OCI-LY1 (cell line): ENCODE measurements around the gene GATA3.

Experiments
- H2AFZ ChIP-seq: fragments of 200-600 bp; sonication (generic), shearing (Covaris generic); 2 replicates; pipeline ENCODE4 v1.6.0; 2014; ENCODE audit warnings: antibody characterized with exemption, mild to moderate bottlenecking, low read length
- H3F3A ChIP-seq: fragments of 200-600 bp; sonication (generic), shearing (Covaris generic); 2 replicates; pipeline ENCODE4 v1.6.0; 2014; ENCODE audit warnings: mild to moderate bottlenecking, antibody characterized with exemption, low read length, moderate library complexity; ENCODE audit not compliant: insufficient read depth
- H3K27ac ChIP-seq: fragments of 200-600 bp; sonication (generic); 2 replicates; pipeline ENCODE4 v1.5.1; 2014; ENCODE audit warnings: low read length, mixed run types, mild to moderate bottlenecking, low read depth; ENCODE audit not compliant: poor library complexity, severe bottlenecking
- H3K27me3 ChIP-seq: fragments of 200-600 bp; sonication (generic); 2 replicates; pipeline ENCODE4 v1.6.0; 2014; ENCODE audit warnings: antibody characterized with exemption, mild to moderate bottlenecking, low read length, moderate library complexity; ENCODE audit not compliant: insufficient read depth
- H3K36me3 ChIP-seq: fragments of 200-600 bp; sonication (generic); 2 replicates; pipeline ENCODE4 v1.6.1; 2014; ENCODE audit warnings: mild to moderate bottlenecking, antibody characterized with exemption, low read length, moderate library complexity, mixed read lengths; ENCODE audit not compliant: insufficient read depth
- H3K4me1 ChIP-seq: fragments of 200-600 bp; sonication (generic); 2 replicates; pipeline ENCODE4 v1.5.1; 2014; ENCODE audit warnings: mild to moderate bottlenecking, low read length, moderate library complexity; ENCODE audit not compliant: insufficient read depth, severe bottlenecking
- H3K4me2 ChIP-seq: fragments of 200-600 bp; sonication (generic), shearing (Covaris generic); 2 replicates; pipeline ENCODE4 v1.6.1; 2014; ENCODE audit warnings: low read length
- H3K4me3 ChIP-seq: fragments of 200-600 bp; sonication (generic); 2 replicates; pipeline ENCODE4 v1.5.1; 2014; ENCODE audit warnings: low read length, low read depth, mild to moderate bottlenecking, mixed read lengths; ENCODE audit not compliant: poor library complexity, severe bottlenecking
- H3K79me2 ChIP-seq: fragments of 200-600 bp; shearing (Covaris generic); 2 replicates; pipeline ENCODE4 v1.6.1; 2016; ENCODE audit warnings: mixed run types, low read length, mixed read lengths; ENCODE audit not compliant: insufficient read depth
- H3K9ac ChIP-seq: fragments of 200-600 bp; sonication (generic), shearing (Covaris generic); 2 replicates; pipeline ENCODE4 v1.6.1; 2014; ENCODE audit warnings: mild to moderate bottlenecking, low read length, mixed read lengths
- H3K9me2 ChIP-seq: fragments of 200-600 bp; sonication (generic), shearing (Covaris generic); 2 replicates; pipeline ENCODE4 v1.6.1; 2014; ENCODE audit warnings: low read depth, mild to moderate bottlenecking, low read length, mixed read lengths
- H3K9me3 ChIP-seq: fragments of 200-600 bp; shearing (Covaris generic); 2 replicates; pipeline ENCODE4 v1.6.1; 2014; ENCODE audit warnings: low read length, mixed read lengths
- H4K20me1 ChIP-seq: fragments of 200-600 bp; sonication (generic), shearing (Covaris generic); 2 replicates; pipeline ENCODE4 v1.6.0; 2016; ENCODE audit warnings: mild to moderate bottlenecking, low read length; ENCODE audit not compliant: insufficient read depth
- CTCF ChIP-seq: fragments of 200-600 bp; sonication (generic), shearing (Covaris generic); IDR thresholded peaks from 2 replicates; pipeline ENCODE4 v1.5.1; 2017; ENCODE audit warnings: mild to moderate bottlenecking, antibody characterized with exemption, low read length, moderate library complexity, mixed read lengths
- EZH2 ChIP-seq: fragments of 200-600 bp; sonication (generic), shearing (Covaris generic); IDR thresholded peaks from 2 replicates; pipeline ENCODE4 v1.8.0; 2017; ENCODE audit warnings: borderline replicate concordance, mixed run types, mild to moderate bottlenecking, antibody characterized with exemption, low read length, moderate library complexity, mixed read lengths

The GATA3 gene

GRCh38 chr10:8063128-8063908, 8.8 kb downstream of the GATA3 start:
- H3K4me1 ChIP-seq, result no peaks in the 10 kb centered on the region

DNA sequence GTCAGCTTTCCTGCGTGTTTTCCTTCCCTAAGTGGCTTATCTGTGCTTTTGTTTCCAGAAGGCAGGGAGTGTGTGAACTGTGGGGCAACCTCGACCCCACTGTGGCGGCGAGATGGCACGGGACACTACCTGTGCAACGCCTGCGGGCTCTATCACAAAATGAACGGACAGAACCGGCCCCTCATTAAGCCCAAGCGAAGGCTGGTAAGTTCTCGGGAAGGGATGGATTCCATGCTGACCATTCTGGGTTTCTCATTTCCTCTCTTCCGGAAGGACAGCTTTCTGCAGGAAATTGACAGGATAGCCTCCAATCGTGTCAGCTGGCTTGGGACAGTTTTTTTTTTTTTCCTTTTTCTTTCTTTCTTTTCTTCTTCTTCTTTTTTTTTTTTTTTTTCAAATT, 9.4 kb downstream of the GATA3 start:
- no peak overlapping the region for H3K27ac ChIP-seq
- H3K9me2 ChIP-seq, result no peaks in the 10 kb centered on the region
- H3K79me2 ChIP-seq, result no peaks in the 10 kb centered on the region
- H3K4me1 ChIP-seq, result no peaks in the 10 kb centered on the region
- no peak overlapping the region for H2AFZ ChIP-seq
- no peaks in the 10 kb centered on the region for H3F3A ChIP-seq
- no peaks in the 10 kb centered on the region for H3K9me3 ChIP-seq
- no peaks in the 10 kb centered on the region for H3K36me3 ChIP-seq
- H3K4me3 ChIP-seq, result no peak overlapping the region
- TF ChIP-seq EZH2, result no peak
- no peak for TF ChIP-seq CTCF
- no peak overlapping the region for H3K9ac ChIP-seq
- no peaks in the 10 kb centered on the region for H4K20me1 ChIP-seq
- no peak overlapping the region for H3K4me2 ChIP-seq
- H3K27me3 ChIP-seq, result no peaks in the 10 kb centered on the region

More at GRCh38 chr10:8063128-8063908, 8.8 kb downstream of the GATA3 start:
- Histone ChIP-seq H3F3A (no peaks in the 10 kb centered on the region), H3K9ac (no peak overlapping the region), H3K79me2 (no peaks in the 10 kb centered on the region), H3K27me3 (no peaks in the 10 kb centered on the region), H4K20me1 (no peaks in the 10 kb centered on the region), H3K27ac (no peak overlapping the region), H3K4me2 (no peak overlapping the region), H3K4me3 (no peak overlapping the region), H3K9me2 (no peaks in the 10 kb centered on the region), H2AFZ (no peak overlapping the region), H3K36me3 (no peaks in the 10 kb centered on the region), H3K9me3 (no peaks in the 10 kb centered on the region)
- TF ChIP-seq EZH2 (no peak), CTCF (no peak)

DNA sequence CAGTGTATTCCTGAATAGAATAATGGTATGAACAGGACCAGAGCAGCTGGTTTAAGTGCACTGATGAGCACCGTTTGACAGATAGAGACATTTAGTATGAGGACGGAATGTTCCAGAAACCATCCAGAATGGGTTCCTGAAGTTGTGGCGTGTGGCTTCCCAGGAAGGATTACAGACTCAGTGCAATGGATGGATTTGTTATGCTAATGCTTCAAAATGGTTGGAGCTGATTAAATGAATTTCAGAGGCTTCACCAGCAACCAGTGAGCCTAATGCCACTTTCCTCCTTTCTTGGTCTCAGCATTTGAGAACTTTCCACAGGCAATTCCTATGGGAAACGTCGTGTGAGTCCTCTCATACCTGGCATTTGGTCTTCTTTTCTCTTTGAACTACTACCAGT, 9.9 kb downstream of the GATA3 start:
- Histone ChIP-seq H3K9me3 (no peaks in the 10 kb centered on the region), H4K20me1 (no peaks in the 10 kb centered on the region), H3K9ac (no peak overlapping the region), H3F3A (no peaks in the 10 kb centered on the region), H3K4me1 (no peaks in the 10 kb centered on the region), H3K27ac (no peak overlapping the region), H3K36me3 (no peaks in the 10 kb centered on the region), H3K27me3 (no peaks in the 10 kb centered on the region), H2AFZ (no peak overlapping the region), H3K4me2 (no peak overlapping the region), H3K9me2 (no peaks in the 10 kb centered on the region), H3K4me3 (no peak overlapping the region), H3K79me2 (no peaks in the 10 kb centered on the region)
- TF ChIP-seq CTCF (no peak), EZH2 (no peak)
